BE2C (cell line): ENCODE measurements around the gene NCOA1.

Source experiments
- DNase-seq: peaks from one replicate; pipeline ENCODE4 v3.0.0-alpha.2; 2020
- H3K27me3 ChIP-seq: fragments of 250-450 bp; sonication (Bioruptor Pico); 2 replicates; pipeline ENCODE4 v1.5.1; 2020; ENCODE audit warnings: mild to moderate bottlenecking
- H3K36me3 ChIP-seq: fragments of 250-450 bp; sonication (Bioruptor Pico); 2 replicates; pipeline ENCODE4 v1.5.1; 2020; ENCODE audit warnings: mild to moderate bottlenecking
- H3K4me1 ChIP-seq: fragments of 250-450 bp; sonication (Bioruptor Pico); 2 replicates; pipeline ENCODE4 v1.5.1; 2020
- H3K4me3 ChIP-seq: 2 replicates; pipeline ENCODE4 v1.5.1; 2011; ENCODE audit warnings: low read depth, low read length
- H3K9me3 ChIP-seq: fragments of 250-450 bp; sonication (Bioruptor Pico); 2 replicates; pipeline ENCODE4 v1.5.1; 2020
- CTCF ChIP-seq: IDR thresholded peaks from 2 replicates; pipeline ENCODE4 v1.5.1; 2012; ENCODE audit warnings: mild to moderate bottlenecking, low read depth, low read length

Gene NCOA1

GRCh38 chr2:24725956-24726355 is 234.9 kb downstream of the NCOA1 start:
- TF ChIP-seq CTCF, result no peak
- H3K4me3 ChIP-seq, result no peak overlapping the region
- DNase-seq, result no peak
- no peaks in the 10 kb centered on the region for H3K27me3 ChIP-seq
- H3K4me1 ChIP-seq, result peaks cover 8% of the 10 kb centered on the region; the same call in 1 of the 2 replicates
- H3K9me3 ChIP-seq, result no peaks in the 10 kb centered on the region
- H3K36me3 ChIP-seq, result no peaks in the 10 kb centered on the region

GRCh38 chr2:24730481-24730880 is 239.4 kb downstream of the NCOA1 start:
- Histone ChIP-seq H3K36me3 (no peaks in the 10 kb centered on the region), H3K4me1 (no peaks in the 10 kb centered on the region; the same call in 1 of the 2 replicates), H3K27me3 (no peaks in the 10 kb centered on the region), H3K9me3 (no peaks in the 10 kb centered on the region), H3K4me3 (no peak overlapping the region)
- DNase-seq, result no peak
- no peak for TF ChIP-seq CTCF

- no peaks in the 10 kb centered on the region for H3K27me3 ChIP-seq
- no peaks in the 10 kb centered on the region for H3K36me3 ChIP-seq
- H3K4me1 ChIP-seq, result no peaks in the 10 kb centered on the region; the same call in 1 of the 2 replicates
- H3K9me3 ChIP-seq, result no peaks in the 10 kb centered on the region
- no peak for DNase-seq
- no peak overlapping the region for H3K4me3 ChIP-seq
- no peak for TF ChIP-seq CTCF
These were observed 240.0 kb downstream of the NCOA1 start for GRCh38 chr2:24731040-24731439.

- H3K4me3 ChIP-seq, result no peak overlapping the region
- no peaks in the 10 kb centered on the region for H3K9me3 ChIP-seq
- H3K36me3 ChIP-seq, result no peaks in the 10 kb centered on the region
- H3K4me1 ChIP-seq, result no peaks in the 10 kb centered on the region; the same call in 1 of the 2 replicates
- DNase-seq, result no peak
- no peak for TF ChIP-seq CTCF
- H3K27me3 ChIP-seq, result no peaks in the 10 kb centered on the region
These were observed 240.9 kb downstream of the NCOA1 start for GRCh38 chr2:24731923-24732322.

GRCh38 chr2:24734741-24735140 is 243.7 kb downstream of the NCOA1 start:
- no peak for TF ChIP-seq CTCF
- no peaks in the 10 kb centered on the region for H3K9me3 ChIP-seq
- DNase-seq, result no peak

GRCh38 chr2:24739354-24740025 is 248.4 kb downstream of the NCOA1 start:
- DNase-seq, result no peak
- TF ChIP-seq CTCF, result no peak
- Histone ChIP-seq H3K9me3 (no peaks in the 10 kb centered on the region), H3K27me3 (no peaks in the 10 kb centered on the region), H3K4me3 (no peak overlapping the region), H3K36me3 (no peaks in the 10 kb centered on the region), H3K4me1 (peaks cover 13% of the 10 kb centered on the region)

More at GRCh38 chr2:24734741-24735140, 243.7 kb downstream of the NCOA1 start:
- Histone ChIP-seq H3K4me3 (no peak overlapping the region), H3K27me3 (no peaks in the 10 kb centered on the region), H3K4me1 (no peaks in the 10 kb centered on the region; the same call in 1 of the 2 replicates), H3K36me3 (no peaks in the 10 kb centered on the region)
